ENCODE measurements around the gene BAAT.

The BAAT gene

DNA sequence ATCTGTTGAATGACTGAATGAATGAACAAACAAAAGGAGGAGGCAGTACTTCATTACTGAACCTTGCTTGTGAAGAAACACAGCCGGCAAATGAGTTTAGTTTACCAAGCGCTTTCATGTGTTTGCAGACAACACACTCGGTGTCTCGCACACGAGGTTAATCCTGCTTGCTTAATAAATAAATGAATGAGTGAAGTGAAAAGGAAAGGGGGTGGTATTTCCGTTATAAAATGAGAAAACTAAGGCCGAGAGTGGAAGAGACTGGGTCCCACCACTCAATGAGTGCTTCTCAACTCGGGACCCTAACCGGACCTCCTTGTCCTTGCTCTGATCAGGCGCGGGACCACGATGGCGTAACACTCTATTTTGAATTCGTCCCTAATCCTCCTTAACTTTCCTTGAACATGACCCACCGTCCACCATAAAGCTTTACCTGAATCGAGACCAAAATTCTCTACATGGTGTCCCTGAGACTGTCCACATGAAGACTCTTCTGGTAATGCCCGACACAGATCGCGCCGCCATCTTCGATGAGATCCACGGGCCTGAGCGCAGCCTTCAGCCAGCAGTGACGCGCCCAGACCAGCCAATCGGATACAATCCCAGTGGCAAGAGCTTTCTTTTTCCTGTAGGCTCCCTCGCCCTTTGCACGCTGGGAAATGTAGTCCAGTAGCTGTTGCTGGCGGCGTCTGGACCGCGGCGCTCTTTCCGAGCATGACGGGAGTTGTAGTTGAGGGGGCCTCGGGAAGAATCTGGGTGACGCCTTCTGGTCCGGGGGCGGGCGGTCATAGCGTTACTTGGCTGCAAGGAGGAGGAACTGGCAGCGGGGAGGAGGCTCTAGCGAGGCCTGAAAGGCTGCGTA, 13.5 kb upstream of the BAAT start, which contains the start of the genes MRPL50 and ZNF189:
Gene MRPL50 (minus strand): TSS at position 551 of the 862 bp plus-strand sequence. CDS start 26 bp downstream, at position 525.
Gene ZNF189 (plus strand): TSS at position 784 of the 862 bp plus-strand sequence. CDS start 306 bp downstream, outside the sequence.
- DNase-seq, result peak; percentile 98

DNA sequence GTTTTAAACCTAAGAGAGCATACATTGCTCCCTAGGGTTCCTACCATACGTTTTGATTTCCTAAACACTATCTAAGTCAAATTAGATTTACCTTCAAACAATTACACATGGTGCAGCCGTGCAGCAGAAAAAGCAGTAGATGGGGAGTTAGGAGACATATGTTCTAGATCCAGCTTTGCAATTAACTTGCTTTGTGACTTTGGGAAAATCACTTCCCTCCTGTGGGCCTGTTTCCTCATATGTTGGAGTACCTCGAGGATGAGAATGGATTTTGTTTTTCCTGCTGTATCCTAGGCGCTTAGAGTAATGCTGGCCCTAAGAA, 12.9 kb upstream of the BAAT start:
- no peak for DNase-seq

DNA sequence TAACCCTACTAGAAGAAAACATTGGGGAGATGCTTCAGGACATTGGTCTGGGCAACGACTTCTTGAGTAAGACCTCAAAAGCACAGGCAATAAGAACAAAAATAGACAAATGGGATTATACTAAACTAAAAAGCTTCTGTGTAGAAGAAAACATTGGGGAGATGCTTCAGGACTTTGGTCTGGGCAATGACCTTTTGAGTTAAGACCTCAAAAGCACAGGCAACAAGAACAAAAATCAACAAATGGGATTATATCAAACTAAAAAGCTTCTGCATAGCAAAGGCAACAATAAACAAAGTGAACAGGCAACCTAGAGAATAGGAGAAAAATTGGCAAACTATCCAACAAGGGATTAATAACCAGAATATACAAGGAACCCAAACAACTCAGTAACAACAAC, 9.9 kb upstream of the BAAT start:
- DNase-seq, result no peak

DNA sequence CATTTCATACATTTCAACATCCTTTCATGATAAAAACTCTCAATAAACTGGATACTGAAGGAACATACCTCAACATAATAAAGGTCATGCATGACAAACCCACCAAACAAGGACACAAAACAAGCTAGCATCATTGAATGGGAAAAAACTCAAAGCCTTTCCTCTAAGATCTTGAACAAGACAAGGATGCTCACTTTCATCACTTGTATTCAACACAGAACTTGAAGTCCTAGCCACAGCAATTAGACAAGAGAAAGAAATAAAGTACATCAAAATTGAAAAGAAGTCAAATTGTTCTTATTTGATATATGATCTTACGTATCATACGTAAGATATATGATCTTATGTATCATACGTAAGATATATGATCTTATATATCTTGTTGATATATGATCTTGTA, 8.3 kb upstream of the BAAT start:
- no peak for DNase-seq

DNA sequence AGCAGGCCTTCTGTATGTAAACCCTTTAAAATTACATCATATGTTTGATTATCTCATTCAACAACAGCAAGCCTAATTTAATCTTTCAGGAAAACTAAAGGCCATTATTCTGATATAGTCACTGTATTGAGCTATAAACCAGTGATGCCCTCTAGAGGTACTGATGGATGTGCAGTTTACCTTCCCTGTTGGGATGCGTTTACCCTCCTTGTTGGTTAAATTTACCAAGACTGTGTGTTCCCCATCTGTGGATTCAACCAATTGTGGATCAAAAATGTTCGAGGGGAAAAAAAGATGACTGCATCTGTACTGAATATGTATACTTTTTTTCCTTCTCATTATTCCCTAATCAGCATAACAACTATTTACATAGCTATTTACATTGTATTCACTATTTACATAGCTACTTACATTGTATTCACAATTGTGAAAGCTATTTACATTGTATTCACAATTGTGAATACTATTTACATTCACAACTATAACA, 3.7 kb upstream of the BAAT start:
- DNase-seq, result peak; percentile 28

DNA sequence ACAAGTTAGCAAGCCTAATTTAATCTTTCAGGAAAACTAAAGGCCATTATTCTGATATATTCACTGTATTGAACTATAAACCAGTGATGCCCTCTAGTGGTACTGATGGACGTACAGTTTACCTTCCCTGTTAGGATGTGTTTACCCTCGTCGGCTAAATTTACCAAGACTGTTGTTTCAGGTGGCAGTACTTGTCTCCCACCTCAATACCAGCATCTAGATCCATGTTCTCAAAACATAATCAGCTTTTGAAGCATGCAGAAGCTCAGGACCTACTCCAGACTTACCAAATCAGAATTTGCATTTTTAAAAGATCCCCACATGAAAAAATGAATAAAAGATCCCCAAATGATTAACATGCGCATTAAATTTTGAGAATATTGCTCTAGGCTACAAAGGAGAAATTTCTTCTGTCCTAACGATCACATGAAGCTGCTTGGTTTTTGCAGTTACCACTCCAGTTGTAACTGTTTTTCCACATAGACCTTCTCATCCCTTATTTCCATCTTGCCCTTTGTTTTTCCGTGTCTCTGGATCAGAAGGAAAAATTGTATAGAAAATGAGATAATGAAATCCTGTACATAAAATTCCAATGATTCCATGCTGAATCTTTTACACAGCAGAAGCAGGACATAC, 3.2 kb upstream of the BAAT start:
- peak; percentile 80 for DNase-seq

DNA sequence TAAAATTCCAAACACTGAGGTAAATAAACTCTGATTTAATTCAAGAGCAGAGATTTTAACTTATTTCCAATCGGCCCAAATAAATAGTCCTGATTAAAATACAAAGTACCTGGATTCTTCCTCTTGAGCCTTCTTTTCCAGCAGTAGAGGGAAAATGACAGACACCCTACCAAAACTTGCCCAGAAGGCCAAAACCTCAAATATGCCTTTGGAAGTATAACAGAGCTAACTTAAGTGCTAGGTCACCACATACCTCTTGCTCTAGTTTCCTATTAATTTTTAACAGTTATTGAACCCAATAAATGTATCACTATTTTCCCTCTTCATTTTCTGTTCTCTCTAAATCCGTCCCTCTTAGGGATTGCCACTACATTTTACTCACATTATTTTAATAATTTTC, 1.4 kb downstream of the BAAT start:
- DNase-seq, result no peak

DNA sequence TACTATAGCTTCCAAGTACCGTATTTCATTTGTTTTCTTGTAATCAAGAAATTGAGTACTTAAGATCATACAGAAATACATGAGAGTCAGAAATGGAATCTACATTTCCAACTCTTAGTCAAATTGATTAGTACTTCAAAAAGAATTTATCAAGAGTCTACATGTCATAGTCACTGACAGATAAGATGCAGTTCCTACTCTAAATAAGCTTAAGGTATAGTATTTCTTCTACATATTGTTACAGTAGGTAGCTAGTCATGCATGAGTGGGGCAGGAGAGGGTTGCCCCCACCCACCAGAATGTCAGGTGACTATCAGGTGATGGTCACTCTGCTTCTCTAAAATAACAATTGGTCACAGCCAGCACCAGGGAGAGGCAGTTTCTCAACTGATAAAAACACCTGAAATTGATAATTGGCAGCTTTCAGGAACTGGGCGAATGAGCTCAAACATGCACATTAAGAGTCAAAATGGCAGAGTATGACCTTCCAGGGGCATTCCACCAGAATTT, 2.9 kb downstream of the BAAT start:
- DNase-seq, result no peak

DNA sequence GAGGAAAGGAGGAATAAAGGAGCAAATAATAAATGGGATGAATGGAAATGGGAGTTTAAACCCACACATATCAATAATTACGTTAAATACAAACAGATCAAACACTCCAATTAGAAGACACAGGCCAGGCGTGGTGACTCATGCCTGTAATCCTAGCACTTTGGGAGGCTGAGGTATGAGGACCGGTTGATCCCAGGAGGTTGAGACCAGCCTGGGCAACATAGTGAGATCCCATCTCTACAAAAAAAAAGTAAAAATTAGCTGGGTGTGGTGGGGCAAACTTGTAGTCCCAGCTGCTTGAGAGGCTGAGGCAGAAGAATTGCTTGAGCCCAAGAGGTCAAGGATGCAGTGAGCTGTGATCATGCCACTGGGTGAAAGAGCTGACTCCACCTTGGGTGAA, 3.7 kb downstream of the BAAT start:
- DNase-seq, result no peak

DNA sequence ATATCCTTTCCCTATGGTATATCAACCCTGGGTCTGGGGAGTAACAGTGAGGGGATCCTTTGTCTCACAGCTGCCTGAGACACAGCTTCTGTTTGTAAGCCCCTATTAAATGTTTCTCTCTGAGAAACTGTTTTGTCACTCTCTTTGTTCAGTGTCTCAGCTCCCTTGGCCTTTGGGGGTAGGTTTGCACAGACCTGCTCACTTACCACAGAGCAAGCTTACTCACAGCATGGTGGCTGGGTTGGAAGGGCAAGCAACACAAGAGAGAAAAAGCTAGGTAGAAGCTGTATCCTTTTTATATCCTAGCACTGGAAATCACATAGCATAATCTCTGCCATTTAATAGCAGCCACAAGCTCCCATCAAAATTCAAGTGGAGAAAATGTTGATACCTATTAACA, 4.5 kb downstream of the BAAT start:
- DNase-seq, result no peak

DNA sequence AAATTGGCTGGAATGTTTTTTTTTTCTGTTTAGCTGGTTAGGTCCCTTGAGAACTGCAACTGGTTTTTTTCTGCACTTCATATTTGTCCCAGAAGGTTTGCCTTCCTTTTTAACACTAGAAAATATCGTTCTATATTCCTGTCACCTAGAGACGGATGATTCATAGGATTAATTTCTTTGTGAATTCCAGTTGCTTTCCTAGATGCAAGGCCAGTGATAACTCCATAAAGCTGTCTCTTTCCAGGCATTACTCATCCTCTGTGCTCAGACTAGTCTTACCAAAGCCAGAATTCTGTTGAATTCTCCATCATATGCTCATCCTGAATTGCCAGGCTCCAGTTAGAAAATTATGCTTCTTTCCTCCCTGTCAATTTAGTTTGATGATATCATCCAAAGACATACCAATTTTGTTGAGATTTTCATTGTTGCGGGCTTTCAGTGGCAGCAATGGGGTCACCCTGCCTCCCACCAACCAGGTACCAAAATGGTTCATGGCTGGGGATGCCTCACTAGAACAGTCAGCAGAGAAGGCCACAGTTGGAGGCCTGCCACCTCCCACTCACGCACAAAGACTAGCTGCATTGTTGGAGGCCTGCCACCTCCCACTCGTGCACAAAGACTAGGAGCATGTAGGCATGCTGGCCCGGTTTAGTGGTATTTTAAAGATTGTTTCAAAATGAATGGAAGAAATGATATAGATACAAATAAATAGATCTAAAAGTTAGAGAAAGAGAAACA, 8.5 kb downstream of the BAAT start:
- DNase-seq, result no peak

DNA sequence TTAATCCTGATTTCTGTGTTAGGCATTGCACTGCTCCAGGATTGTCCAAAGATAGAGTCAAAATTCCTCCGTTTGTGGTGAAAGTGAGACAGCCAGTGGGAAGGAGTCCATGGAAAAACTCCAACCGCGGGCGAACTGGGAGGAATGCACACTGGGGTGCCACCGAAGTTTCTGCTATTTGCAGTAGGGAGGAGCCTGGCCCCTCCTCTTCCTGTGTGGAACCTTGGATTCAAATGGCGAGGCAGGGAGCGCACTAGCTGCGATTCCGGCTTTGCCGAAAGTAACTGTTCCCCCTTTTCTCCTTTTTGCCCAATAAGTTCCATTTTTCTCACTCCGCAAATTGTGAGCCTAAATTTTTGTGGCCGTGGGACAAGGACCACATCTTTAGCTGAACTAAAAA, 9.3 kb downstream of the BAAT start:
- DNase-seq, result no peak

DNA sequence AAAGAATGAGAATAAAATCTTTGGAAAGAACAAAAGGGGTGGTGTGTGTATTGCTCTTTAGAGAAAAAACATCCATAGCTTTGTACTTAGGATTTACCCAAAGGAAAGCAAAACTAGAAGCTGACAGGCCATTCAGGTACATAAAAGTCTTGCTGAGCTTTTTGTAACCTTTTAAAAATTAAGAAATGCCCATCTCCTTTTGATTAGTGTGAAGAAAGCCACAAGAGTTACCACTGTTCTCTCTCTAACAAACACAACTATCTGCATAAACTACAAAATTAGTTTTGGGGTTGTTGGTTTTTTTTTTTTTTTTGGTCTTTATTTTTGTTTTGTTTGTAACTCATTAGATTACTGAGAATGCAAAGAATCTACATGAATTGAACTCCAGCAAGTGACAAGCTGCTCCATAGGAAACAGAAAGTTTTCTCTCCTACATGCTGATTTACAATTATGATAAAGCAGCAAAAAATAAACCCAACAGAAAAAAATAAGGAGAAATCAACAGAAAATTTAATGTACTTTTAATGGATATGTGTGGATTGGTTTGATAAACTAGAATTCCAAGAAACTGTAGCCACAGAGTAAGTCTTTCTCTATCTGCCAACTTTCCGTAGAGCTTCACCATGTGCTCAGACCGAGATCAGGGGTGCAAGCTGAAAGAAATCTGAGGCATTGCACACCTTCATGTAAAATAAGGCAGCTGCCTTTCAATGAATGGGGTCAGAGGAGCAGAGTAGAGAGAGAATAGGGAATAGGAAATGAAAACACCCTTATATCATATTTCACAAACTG, 12.3 kb downstream of the BAAT start:
- DNase-seq, result no peak

DNA sequence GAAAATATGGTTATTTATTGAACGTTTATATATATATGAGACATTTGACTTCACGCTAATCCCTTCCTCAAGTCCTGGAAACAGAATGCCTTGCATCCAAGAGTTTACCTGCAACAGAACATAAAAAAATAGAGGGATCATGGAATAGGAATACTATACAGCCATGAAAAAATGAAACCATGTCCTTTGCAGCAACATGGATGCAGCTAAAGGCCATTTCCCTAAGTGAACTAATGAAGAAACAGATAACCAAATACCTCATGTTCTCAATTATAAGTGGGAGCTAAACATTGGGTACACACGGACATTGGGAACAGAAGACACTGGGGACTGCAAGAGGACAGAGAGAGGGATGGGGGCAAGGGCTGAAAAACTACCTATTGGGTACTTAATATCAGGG, 13.0 kb downstream of the BAAT start:
- DNase-seq, result no peak

DNA sequence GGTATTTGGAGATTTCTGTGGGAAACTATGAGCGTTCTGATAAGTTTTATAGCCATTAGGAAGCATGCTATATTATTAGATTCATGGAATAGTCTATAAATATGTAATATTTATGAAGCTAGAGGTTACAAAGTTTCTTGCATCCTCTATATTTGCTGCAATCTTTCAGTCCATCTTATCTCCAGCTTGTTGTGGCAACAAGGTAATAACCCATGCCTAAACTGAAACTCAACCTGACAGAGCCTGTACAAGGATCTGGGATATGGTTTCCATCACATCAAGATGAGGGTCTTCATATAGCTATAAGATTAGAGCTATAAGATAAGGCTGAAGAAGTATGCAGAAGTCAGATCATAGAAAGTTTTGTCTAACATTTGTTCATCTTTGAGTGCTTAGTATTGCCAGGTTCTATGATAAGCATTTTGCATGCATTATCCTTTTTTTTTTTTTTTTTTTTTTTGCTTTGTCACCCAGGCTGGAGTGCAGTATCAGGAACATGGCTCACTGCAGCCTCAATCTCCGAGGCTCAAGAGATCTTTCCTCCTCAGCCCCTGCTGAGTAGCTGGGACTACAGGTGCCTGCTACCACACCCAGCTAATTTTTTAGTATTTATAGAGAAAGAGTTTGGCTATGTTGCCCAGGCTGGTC, 14.8 kb downstream of the BAAT start:
- no peak for DNase-seq

DNA sequence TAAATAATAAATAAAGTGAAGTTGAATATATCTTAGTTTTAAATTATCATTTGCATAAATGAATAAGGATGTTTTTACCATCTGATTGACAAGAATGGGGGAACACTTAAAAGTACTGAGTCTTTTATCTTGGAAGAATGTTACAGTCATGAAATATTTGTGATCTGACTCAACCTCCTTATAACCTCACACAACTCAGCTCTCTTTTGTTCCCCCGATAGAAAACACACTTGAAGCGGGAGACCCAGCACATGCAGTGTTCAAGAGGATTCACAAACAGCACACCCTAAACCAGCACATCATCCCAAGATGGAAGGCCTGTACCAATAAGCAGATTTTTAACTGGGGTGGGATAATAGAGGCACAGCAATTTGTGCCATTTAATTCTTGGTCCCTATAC, 15.5 kb downstream of the BAAT start:
- DNase-seq, result no peak

DNA sequence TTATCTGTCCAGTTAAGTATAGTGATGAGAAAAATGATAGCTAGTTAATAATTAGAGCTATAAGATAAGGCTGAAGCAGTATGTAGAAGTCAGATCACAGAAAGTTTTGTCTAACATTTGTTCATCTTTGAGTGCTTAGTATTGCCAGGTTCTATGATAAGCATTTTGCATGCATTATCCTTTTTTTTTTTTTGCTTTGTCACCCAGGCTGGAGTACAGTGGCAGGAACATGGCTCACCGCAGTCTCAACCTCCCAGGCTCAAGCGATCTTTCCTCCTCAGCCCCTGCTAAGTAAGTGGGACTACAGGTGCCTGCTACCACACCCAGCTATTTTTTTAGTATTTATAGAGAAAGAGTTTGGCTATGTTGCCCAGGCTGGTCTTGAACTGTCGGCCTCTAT, 17.5 kb downstream of the BAAT start:
- no peak for DNase-seq

DNA sequence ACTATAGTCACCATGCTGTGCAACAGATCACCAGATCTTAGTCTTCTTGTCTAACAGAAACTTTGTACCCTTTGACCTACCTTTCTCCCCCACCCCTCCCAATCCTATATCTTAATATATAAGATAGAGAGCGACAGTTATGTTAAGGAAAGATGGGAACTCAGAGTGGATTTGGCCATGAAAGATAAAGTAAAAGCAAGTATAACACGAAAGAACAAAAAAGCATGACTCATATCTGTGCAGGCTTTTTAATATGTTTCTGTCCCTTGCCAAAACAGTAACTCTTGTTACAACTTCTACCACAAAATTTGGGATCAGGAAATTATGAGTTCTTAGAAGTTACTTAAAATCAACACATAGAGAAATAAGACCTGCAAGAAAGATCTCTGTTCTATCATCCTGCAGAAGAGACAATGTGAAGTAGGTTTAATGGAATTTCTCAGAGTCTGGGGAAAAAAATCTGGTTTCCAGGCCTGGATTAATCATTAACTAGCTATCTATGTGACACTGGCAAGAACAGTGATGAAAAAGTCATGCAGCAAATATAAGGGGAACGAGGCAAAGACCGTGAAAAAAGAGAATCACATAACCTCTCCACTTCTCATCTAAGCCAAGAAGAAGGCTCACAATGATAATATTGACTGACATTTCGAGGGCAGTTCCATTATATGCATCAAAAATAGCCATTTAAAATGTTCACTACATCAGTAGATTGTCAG, 18.6 kb downstream of the BAAT start:
- DNase-seq, result no peak

DNA sequence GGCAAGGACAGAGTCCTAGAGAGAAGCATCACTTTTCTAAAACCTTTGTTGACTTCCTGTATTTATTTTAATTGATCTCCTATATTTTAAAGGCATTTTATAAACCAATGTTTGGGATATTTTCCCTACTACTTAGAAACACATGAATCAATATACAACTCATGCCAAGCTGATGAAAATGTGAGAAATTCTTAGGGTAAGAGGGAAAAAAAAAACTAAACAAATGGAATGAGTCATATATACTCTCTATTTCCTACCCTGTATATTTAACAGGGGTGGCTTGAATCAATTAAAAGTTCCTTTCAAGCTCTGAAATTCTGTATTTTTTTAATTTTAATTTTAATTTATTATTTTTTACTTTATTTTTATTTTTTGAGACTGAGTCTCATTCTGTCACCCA, 19.6 kb downstream of the BAAT start:
- no peak for DNase-seq

DNA sequence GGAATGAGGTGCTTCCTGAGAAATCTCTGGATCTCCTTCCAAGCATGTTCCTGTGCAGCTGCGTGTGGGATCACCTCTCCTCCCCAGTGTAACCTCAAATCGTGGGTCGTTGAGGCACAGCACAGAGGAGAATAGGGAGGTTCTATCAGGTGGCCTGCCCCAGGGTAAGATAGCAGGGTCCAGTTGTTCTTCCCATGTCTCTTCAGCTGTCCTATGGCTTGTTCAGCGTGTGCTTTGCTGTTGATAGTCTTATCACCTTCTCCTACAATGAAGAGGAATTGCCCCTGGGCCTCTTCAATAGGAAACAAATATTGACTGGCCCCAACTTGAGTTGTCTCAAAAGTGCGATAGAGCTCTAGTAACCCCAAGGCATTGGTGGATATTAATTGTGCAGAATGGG, 22.4 kb downstream of the BAAT start:
- DNase-seq, result no peak

DNA sequence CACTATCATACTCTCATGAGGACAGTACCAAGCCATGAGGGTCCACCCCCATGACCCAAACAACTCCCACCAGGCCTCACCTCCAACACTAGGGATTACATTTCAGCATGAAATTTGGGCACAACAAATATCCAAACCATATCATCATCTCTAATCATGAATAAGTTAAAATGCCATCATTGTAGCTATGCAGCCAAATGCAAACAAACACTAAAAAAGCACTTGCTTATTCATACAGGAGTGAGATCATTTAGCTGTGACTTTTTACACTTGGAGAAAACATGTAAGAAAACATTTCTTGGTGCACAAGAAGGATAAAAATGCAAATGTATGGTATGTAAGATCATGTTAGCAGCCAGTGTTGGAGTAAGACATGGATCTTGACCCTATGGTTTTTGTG, 24.2 kb downstream of the BAAT start:
- no peak for DNase-seq
